Measurements from ENCODE around the gene TRIO. TPM values are rescaled to one million over a fixed set of nuclear protein-coding genes. Genes with fewer than 3 reads are reported as not detected.

The TRIO gene
- total and polyA plus RNA-seq, 2 of the 8 experiments (the other 6 are each of a cell fraction or from before 2014, with no cell fraction given): 35.1 to 69.1 TPM

- no peak overlapping the region for H2BK12ac ChIP-seq (ENCODE audit: low read depth, low read length)
- no peaks in the 10 kb centered on the region; a peak in 1 of 7 replicates for H3K27me3 ChIP-seq (replicated peaks in 1 of 4; ENCODE audit: control insufficient read depth in 3 of 4, extremely low read depth in 1 of 4, insufficient read depth in 3 of 4, low read length in 3 of 4)
- no peak overlapping the region for H3K9ac ChIP-seq (replicated peaks in 1 of 4; ENCODE audit: extremely low read depth in 1 of 4, low read depth in 3 of 4, low read length in 3 of 4)
- no peaks in the 10 kb centered on the region for H3K79me2 ChIP-seq (ENCODE audit: control insufficient read depth in 1 of 2, insufficient read depth in 2 of 2, low read length in 2 of 2)
- no peak overlapping the region for H2AFZ ChIP-seq (ENCODE audit: low read length)
- H4K8ac ChIP-seq (ENCODE audit: extremely low read depth, insufficient read depth, low read length): no peak overlapping the region
- H2BK15ac ChIP-seq (ENCODE audit: low read length): no peak overlapping the region
- H3K4me1 ChIP-seq (replicated peaks in 1 of 4; ENCODE audit: control insufficient read depth in 3 of 4, insufficient read depth in 4 of 4, low read length in 3 of 4): peaks cover 0 to 4% (median 1%) of the 10 kb centered on the region in 4 experiments; a peak in 3 of 7 replicates
- no peak overlapping the region for H3K27ac ChIP-seq (ENCODE audit: low read depth, low read length)
- H3K4me2 ChIP-seq (ENCODE audit: insufficient read depth in 1 of 2, low read depth in 2 of 2, low read length in 2 of 2): no peak overlapping the region
- H3K4me3 ChIP-seq (ENCODE audit: extremely low read depth in 1 of 4, insufficient read depth in 2 of 4, low read depth in 3 of 4, low read length in 4 of 4): no peak overlapping the region
- ChIA-PET CTCF (ENCODE audit: partially characterized antibody) (interaction anchor here (0.8 to 1.2 kb wide), 2 partner anchors 42 to 113 kb away, joined by 3 read pairs; no protein-coding TSS in a partner anchor), POLR2A (ENCODE audit: partially characterized antibody) (no interaction called here)
- H3K79me1 ChIP-seq (ENCODE audit: low read depth, low read length): no peaks in the 10 kb centered on the region
- H4K91ac ChIP-seq (replicated peaks; ENCODE audit: insufficient read length, low read length): no peak overlapping the region
- H3K4ac ChIP-seq (replicated peaks; ENCODE audit: insufficient read length, low read depth, low read length): no peak overlapping the region
- no peak overlapping the region for H3K14ac ChIP-seq (ENCODE audit: insufficient read length)
- peaks cover 0 to 2% of the 10 kb centered on the region in 2 experiments for H4K20me1 ChIP-seq (replicated peaks in 1 of 2; ENCODE audit: control insufficient read depth in 1 of 2, insufficient read depth in 2 of 2, low read length in 2 of 2)
- H3K36me3 ChIP-seq (ENCODE audit: control insufficient read depth in 2 of 4, insufficient read depth in 4 of 4, low read length in 3 of 4): peaks cover 4 to 27% (median 23%) of the 10 kb centered on the region in 4 experiments; a peak in 7 of 8 replicates
- TF ChIP-seq ATF2 (IDR thresholded peaks at IDR 0.05; ENCODE audit: low read length): no peak
- TF ChIP-seq FOSL1 (IDR thresholded peaks at IDR 0.05; ENCODE audit: insufficient read depth, low read depth, low read length): no peak
- no peak for TF ChIP-seq SIX5 (IDR thresholded peaks at IDR 0.05; ENCODE audit: low read depth, low read length)
- H3K23ac ChIP-seq (ENCODE audit: insufficient read length): no peak overlapping the region
- H4K5ac ChIP-seq (ENCODE audit: insufficient read length, low read depth, low read length): no peak overlapping the region
- 86% methylated on average over 15 of the region's 15 CpGs; no CpG with 5 or more reads in 1 of the 2 experiments for WGBS, 2 experiments (ENCODE audit: extremely low coverage in 1 of 2, insufficient coverage in 1 of 2, insufficient read length in 1 of 2, insufficient replicate concordance in 2 of 2, low coverage in 1 of 2, low lambda C conversion rate in 2 of 2, missing lambda C conversion rate in 1 of 2)
- H2BK20ac ChIP-seq (ENCODE audit: low read length): no peak overlapping the region
- H2BK120ac ChIP-seq (replicated peaks; ENCODE audit: low read depth, low read length): no peak overlapping the region
- DNase-seq (ENCODE audit: low read depth in 1 of 2, low spot score in 2 of 2): no peak
- no peak overlapping the region for H2AK5ac ChIP-seq (ENCODE audit: low read depth, low read length)
- FAIRE-seq: no peak
- H2BK5ac ChIP-seq (ENCODE audit: low read depth, low read length): no peak overlapping the region
- no peak overlapping the region for H3K56ac ChIP-seq (replicated peaks; ENCODE audit: insufficient read length, low read depth, low read length)
- H3K9me3 ChIP-seq (ENCODE audit: insufficient read depth in 2 of 2, low read depth in 1 of 2, low read length in 1 of 2): no peaks in the 10 kb centered on the region
- no peaks in the 10 kb centered on the region; the same call in 1 of the 2 replicates for H3K23me2 ChIP-seq (ENCODE audit: low read depth, low read length)
- no peak overlapping the region for H3K18ac ChIP-seq (ENCODE audit: extremely low read depth, low read length)
Observed at GRCh38 chr5:14464671-14465070, 321.5 kb downstream of the TRIO start.
